NCI-H526 (cell line): ENCODE data around the gene TNRC18.
"Not testable (repeated sequence)": the region's sequence is repeated elsewhere in the genome, so short reads cannot be mapped to it uniquely, and the experiment has no call there.

Experiments used
- DNase-seq, 2 experiments: peaks; one replicate each; lab custom pipeline; 2025; lab: John Stamatoyannopoulos, UW

Gene TNRC18

GRCh38 chr7:5269992-5270657 is 153.5 kb downstream of the TNRC18 start:
- not testable (repeated sequence) for DNase-seq

- DNase-seq: not testable (repeated sequence)
These were observed 155.8 kb downstream of the TNRC18 start for GRCh38 chr7:5267829-5268228.

GRCh38 chr7:5266191-5267028 is 157.2 kb downstream of the TNRC18 start:
- no peak for DNase-seq

GRCh38 chr7:5265320-5266190 is 158.1 kb downstream of the TNRC18 start:
- no peak for DNase-seq

- DNase-seq: not testable (repeated sequence)
These were observed 160.6 kb downstream of the TNRC18 start for GRCh38 chr7:5263066-5263465.

- DNase-seq: not testable (repeated sequence)
These were observed 163.0 kb downstream of the TNRC18 start for GRCh38 chr7:5260530-5261068.
